Skeletal muscle satellite cell (primary cell): Measurements from ENCODE around the gene C21orf91.

Experiments used
- H3K27me3 ChIP-seq: 2 replicates; pipeline ENCODE4 v1.7.0; 2013; ENCODE audit warnings: low read length; ENCODE audit not compliant: control insufficient read depth, insufficient read depth
- H3K36me3 ChIP-seq: 2 replicates; pipeline ENCODE4 v1.7.0; 2013; ENCODE audit warnings: mild to moderate bottlenecking, control low read depth, low read length; ENCODE audit not compliant: insufficient read depth
- H3K4me1 ChIP-seq: 2 replicates; pipeline ENCODE4 v1.7.0; 2013; ENCODE audit warnings: low read length; ENCODE audit not compliant: control insufficient read depth, insufficient read depth
- H3K4me2 ChIP-seq: 2 replicates; pipeline ENCODE4 v1.7.0; 2013; ENCODE audit warnings: mild to moderate bottlenecking, low read length
- H3K4me3 ChIP-seq: 2 replicates; pipeline ENCODE4 v1.7.0; 2013; ENCODE audit warnings: low read length
- H3K9ac ChIP-seq: 2 replicates; pipeline ENCODE4 v1.7.0; 2013; ENCODE audit warnings: mild to moderate bottlenecking, low read depth, low read length, moderate library complexity
- H3K9me3 ChIP-seq: replicated peaks from 2 replicates; pipeline ENCODE4 v1.7.0; 2013; ENCODE audit warnings: mild to moderate bottlenecking, control low read depth, low read length

The C21orf91 gene

DNA sequence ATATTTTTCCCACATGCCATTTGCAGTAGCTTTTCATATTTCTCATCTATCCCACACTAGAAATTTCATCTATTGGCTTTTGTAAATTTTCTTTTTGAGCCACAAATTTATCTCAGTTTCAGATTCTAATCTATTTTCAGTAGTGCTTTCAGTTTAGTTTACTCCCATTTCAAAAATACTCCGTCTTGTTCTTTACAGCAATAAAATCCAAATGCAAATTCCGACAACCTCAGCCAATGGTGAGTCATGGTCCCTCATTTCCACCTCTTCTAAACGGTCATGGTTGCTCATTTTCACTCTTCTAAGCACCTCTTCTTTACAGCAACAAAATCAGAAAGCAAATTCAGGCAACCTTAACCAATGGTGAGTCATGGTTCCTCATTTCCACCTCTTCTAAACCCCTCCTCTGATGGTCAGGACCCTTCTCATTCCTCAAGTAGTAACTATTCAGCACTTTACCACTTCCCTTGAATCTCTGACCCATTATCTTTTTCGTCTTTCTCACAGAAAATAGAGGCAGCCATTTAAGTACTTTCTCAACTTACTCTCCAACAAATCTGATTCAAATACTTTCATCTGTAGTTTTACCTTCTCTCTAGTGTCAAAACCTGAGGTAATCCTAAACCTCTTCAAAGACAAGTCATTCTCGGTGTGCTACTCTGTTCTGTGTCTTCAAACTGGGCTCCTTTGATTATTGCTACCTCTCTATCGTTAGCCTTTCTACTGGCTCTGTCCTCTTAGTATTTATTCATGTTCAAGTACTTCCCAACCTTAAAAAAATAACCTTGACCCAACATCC lies 34.4 kb downstream of the C21orf91 start:
- H3K9ac ChIP-seq = no peak overlapping the region
- H3K4me1 ChIP-seq = no peaks in the 10 kb centered on the region
- peaks cover 13% of the 10 kb centered on the region for H3K36me3 ChIP-seq
- H3K9me3 ChIP-seq = no peaks in the 10 kb centered on the region
- no peak overlapping the region for H3K4me2 ChIP-seq
- H3K4me3 ChIP-seq = no peak overlapping the region
- H3K27me3 ChIP-seq = no peaks in the 10 kb centered on the region

DNA sequence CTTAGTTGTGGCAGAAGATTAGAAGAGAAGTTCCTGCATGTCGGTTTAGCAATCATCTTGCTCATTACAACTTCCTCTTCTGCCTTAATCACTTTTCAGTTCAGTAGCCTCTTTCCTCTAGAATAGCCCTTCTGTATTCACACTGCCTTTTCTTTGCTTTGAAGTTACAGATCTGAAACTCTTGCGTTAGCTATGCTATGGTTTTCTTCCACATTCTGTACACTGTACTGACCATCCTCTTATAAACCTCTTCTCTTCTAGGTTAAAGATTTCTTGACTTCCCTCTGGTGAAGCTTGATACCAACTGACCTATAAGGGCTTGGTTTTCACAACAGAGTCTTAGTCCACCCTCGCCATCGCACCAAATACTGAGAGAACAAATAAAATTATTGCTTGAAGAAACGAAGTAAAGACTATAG lies 35.0 kb downstream of the C21orf91 start:
- Histone ChIP-seq H3K9ac (no peak overlapping the region), H3K9me3 (no peaks in the 10 kb centered on the region), H3K27me3 (no peaks in the 10 kb centered on the region), H3K4me1 (no peaks in the 10 kb centered on the region), H3K4me2 (no peak overlapping the region), H3K4me3 (no peak overlapping the region), H3K36me3 (peaks cover 13% of the 10 kb centered on the region)

DNA sequence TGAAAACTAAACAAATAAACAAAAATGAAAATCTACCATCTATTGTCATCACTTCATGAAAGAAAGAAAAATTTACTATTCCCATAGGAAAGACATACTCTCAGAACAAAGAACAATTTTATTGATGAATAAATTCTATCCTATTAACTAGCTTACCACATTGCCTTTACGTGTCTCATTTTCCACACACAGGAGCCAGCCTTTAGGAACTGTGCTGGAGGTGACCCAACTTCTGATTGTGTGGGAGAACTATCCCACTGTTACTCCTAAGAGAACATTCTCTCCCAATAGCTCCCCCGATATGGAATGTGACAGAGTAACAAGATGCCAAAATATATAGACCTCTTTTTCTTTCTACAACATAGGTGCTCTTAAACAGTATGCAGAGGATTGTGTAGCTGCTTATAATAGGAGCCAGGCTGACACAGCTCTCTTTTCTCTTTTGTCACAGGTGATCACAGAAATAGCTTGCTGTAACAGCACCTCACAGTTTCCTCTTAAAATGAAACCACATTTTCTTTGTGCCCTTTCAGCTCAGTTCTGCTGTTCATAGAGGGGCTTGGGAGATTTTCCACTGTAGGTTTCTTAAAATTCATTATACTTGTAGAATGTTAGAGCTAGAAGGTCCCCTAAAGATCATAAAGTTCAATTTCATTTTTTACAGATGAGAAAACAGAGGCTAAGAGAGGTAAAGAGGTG lies 35.5 kb downstream of the C21orf91 start:
- Histone ChIP-seq H3K36me3 (peaks cover 13% of the 10 kb centered on the region), H3K4me2 (no peak overlapping the region), H3K4me1 (no peaks in the 10 kb centered on the region), H3K9ac (no peak overlapping the region), H3K9me3 (no peaks in the 10 kb centered on the region), H3K27me3 (no peaks in the 10 kb centered on the region), H3K4me3 (no peak overlapping the region)

DNA sequence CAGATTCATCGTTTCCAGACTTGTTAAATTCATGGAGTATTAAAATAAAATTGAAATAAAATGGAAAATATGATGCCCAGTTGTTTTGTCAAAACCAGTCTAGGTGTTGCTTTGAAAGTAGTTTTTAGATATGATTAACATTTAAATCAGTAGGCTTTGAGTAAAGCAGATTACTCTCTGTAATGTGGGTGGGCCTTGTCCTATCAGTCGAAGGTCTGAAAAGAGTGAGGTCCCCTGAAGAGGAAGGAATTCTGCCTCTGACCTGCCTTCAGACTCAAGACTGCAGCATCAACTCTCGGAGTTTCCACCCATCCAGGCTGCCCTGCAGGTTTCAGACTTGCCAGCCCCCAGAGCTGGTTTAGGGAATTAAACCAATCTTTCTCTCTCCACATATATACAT lies 36.2 kb downstream of the C21orf91 start:
- H3K9me3 ChIP-seq = no peaks in the 10 kb centered on the region
- H3K4me3 ChIP-seq = no peak overlapping the region
- no peak overlapping the region for H3K4me2 ChIP-seq
- no peaks in the 10 kb centered on the region for H3K4me1 ChIP-seq
- no peak overlapping the region for H3K9ac ChIP-seq
- H3K27me3 ChIP-seq = no peaks in the 10 kb centered on the region
- peaks cover 13% of the 10 kb centered on the region for H3K36me3 ChIP-seq

GRCh38 chr21:17782051-17782450 lies 37.1 kb downstream of the C21orf91 start:
- Histone ChIP-seq H3K36me3 (peaks cover 11% of the 10 kb centered on the region), H3K4me1 (no peaks in the 10 kb centered on the region), H3K4me3 (no peak overlapping the region), H3K4me2 (no peak overlapping the region), H3K9me3 (no peaks in the 10 kb centered on the region), H3K9ac (no peak overlapping the region), H3K27me3 (no peaks in the 10 kb centered on the region)

DNA sequence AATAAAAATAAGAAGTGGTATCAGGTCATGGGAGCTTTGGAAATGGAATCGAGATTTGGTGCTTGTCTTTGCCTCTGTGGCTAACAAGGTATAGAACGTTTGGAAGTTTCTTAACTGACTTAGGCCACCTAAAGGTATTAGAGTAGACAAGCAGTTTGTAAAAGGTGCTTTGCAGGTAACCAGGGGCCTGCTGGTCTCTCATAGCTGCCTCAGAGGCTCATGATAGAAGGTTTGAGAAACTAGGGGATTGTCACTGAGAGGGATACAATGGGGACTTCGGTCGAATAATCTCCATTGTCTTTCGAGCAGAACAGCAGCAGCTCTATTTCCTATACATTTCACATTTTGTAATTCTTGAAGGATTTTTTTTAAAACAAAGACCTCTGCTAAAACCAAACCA lies 37.6 kb downstream of the C21orf91 start:
- Histone ChIP-seq H3K4me3 (no peak overlapping the region), H3K36me3 (peaks cover 6% of the 10 kb centered on the region), H3K9me3 (no peaks in the 10 kb centered on the region), H3K27me3 (no peaks in the 10 kb centered on the region), H3K4me1 (no peaks in the 10 kb centered on the region), H3K4me2 (no peak overlapping the region), H3K9ac (no peak overlapping the region)

GRCh38 chr21:17780539-17780938 lies 38.6 kb downstream of the C21orf91 start:
- H3K27me3 ChIP-seq = no peaks in the 10 kb centered on the region
- no peak overlapping the region for H3K9ac ChIP-seq
- H3K4me1 ChIP-seq = no peaks in the 10 kb centered on the region
- H3K4me2 ChIP-seq = no peak overlapping the region
- H3K4me3 ChIP-seq = no peak overlapping the region
- peaks cover 3% of the 10 kb centered on the region for H3K36me3 ChIP-seq
- H3K9me3 ChIP-seq = no peaks in the 10 kb centered on the region

DNA sequence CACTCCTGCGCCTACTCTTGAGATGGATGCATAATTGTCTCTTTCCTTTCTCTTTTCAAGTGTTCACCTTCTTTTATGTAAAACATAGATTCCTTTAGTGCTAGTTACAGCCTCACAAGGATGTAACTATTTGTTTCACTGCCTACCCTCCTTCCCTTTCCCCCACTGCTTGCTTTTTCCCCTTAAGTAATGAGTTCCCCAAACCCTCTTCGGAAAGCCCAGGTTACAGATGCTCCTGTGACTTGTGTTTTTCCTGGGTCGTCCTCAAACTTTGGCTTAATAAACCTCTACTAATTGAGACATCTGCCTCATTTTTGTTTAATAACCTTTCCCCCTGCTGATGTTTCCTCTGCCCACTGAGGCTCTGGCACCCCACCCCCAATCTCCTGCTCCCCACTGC lies 39.2 kb downstream of the C21orf91 start:
- Histone ChIP-seq H3K4me1 (no peaks in the 10 kb centered on the region), H3K9me3 (no peaks in the 10 kb centered on the region), H3K36me3 (no peaks in the 10 kb centered on the region), H3K4me3 (no peak overlapping the region), H3K4me2 (no peak overlapping the region), H3K27me3 (no peaks in the 10 kb centered on the region), H3K9ac (no peak overlapping the region)

DNA sequence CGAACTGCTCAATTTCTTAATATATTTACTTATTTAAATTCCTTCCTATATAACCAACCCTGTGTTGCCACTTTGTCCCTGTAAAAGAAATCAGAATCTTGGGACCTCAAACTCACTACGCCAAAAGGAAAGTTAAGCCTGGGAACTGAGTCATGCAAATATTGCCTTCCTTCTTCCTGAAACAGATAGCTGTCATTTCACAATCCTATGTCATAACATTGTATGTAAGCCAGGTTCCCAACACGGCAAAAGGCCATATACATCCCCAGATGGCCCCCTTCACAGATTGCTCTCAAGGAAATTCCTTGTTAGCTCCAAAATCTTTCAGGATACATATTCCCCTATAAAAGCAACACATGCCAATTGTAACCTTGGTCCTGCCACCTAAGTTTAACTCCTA lies 39.7 kb downstream of the C21orf91 start:
- H3K4me3 ChIP-seq = no peak overlapping the region
- H3K36me3 ChIP-seq = no peaks in the 10 kb centered on the region
- no peak overlapping the region for H3K9ac ChIP-seq
- H3K27me3 ChIP-seq = no peaks in the 10 kb centered on the region
- no peak overlapping the region for H3K4me2 ChIP-seq
- H3K9me3 ChIP-seq = no peaks in the 10 kb centered on the region
- no peaks in the 10 kb centered on the region for H3K4me1 ChIP-seq

- Histone ChIP-seq H3K9ac (no peak overlapping the region), H3K4me3 (no peak overlapping the region), H3K4me1 (no peaks in the 10 kb centered on the region), H3K36me3 (no peaks in the 10 kb centered on the region), H3K9me3 (no peaks in the 10 kb centered on the region), H3K27me3 (no peaks in the 10 kb centered on the region), H3K4me2 (no peak overlapping the region)
Observed at GRCh38 chr21:17777072-17777765, 41.9 kb downstream of the C21orf91 start.

DNA sequence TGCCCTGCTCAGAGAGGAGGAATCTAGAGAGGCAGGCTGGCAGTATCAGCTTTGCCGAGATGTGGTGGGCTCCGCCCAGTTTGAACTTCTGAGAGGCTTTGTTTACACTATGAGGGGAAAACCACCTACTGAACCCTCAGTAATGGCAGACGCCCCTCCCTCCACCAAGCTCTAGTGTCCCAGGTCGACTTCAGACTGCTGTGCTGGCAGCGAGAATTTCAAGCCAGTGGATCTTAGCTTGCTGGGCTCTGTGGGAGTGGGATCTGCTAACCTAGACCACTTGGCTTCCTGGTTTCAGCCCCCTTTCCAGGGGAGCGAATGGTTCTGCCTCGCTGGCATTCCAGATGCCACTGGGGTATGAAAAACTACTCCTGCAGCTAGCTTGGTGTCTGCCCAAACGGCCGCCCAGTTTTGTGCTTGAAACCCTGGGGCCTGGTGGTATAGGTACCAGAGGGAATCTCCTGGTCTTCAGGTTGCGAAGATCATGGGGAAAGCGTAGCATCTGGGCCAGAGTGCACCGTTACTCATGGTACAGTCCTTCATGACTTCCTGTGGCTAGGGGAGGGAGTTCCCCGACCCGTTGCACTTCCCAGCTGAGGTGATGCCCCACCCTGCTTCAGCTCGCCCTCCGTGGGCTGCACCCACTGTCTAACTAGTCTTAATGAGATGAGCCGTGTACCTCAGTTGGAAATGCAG lies 43.6 kb downstream of the C21orf91 start:
- Histone ChIP-seq H3K27me3 (no peaks in the 10 kb centered on the region), H3K4me1 (no peaks in the 10 kb centered on the region), H3K9me3 (no peaks in the 10 kb centered on the region), H3K36me3 (no peaks in the 10 kb centered on the region), H3K9ac (no peak overlapping the region), H3K4me3 (no peak overlapping the region), H3K4me2 (no peak overlapping the region)
